8988T (cell line): ENCODE measurements around the gene THSD4.

Experiments used
- DNase-seq: peaks from one replicate; pipeline ENCODE4 v3.0.0; 2011

The THSD4 gene

DNA sequence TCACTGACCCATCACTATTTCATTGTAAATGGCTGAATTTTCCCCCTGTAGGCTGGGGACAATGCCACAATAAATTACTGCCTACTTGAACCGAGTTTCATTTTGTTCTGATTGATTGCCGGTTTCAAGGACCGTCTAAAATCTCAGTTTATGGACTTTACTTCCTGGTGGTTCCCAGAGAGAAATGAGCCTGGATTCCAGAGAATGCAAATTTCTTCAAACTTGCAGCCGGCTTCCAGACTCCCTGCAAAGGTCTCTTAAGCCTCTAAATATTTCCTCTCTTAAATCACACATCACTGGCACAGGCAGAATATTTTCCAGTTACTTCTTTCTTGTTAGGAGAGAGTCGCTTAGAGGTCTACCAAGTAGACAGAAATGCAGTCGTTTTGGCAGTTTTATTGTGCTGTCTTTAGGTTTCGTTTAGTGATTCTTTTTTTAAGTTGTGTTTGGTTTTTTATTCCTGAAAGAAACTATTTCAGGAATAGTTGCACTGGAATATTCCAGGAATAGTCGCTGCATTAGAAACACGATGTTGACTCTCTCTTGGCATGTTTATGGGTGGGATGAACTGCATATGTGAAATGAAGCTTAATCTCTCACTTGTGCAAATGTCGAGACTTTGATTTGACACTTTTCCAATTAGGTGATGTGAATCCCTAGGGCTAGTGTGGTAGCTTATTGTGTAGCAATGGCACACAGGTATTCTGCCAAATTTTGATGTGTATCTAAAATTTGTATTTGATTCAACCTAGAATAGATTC lies 411.0 kb downstream of the THSD4 start:
- DNase-seq, result no peak

DNA sequence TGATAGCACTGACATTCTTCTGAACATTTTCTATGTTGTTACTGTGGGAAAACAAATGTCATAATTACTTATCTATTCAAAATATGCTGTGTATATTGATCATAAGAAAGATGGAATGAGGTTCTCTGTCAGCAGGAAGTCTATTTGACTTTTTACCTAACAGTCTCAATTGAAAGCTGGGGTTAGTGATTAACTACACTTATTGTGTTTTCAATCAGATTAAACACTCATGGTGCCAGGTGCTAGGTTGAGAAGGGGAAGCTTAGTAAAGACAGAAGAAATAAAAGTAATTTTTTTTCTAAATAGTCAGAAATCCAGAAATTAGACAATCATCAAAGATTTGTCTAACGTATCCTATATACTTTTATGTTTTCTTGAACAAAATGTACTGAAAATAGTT lies 414.1 kb downstream of the THSD4 start:
- DNase-seq, result no peak

DNA sequence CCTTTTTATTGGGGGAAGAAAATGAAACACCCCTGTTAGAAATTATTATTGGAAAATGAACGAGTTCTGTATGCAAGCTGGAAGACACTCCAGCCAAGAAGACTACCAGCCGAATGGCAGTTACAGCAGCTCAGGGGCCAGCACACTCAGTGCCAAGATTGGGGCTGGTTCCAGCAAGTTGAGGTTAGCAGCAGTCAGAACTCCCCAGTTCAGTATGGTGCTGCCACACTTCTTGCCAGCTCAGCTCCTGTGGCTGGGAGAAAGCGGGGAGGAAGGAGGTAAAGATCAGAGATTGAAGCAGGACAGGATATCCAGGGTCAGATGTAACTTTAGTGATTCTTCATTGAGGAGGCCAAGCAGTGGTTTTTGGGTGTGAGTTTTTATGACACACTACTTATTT lies 414.8 kb downstream of the THSD4 start:
- DNase-seq, result no peak

DNA sequence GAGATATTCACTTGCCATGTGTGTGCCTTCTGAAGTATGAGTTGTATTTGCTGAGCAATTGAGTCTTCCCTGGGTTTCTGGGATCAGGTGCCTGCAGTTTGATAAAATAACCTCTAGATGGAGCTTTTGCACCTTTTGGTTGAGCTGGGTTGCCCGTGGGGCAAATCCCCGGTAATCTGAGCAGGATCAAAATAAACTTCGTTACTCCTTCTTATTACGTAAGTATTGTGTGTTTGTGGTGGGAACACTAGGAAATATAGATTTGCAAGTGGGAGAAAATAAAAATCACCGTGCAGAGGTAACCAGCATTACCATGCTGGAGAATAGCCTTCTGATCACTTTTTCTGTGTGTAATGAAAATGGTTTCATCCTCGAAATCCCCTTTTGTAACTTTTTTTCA lies 417.7 kb downstream of the THSD4 start:
- DNase-seq, result peak; percentile 13

DNA sequence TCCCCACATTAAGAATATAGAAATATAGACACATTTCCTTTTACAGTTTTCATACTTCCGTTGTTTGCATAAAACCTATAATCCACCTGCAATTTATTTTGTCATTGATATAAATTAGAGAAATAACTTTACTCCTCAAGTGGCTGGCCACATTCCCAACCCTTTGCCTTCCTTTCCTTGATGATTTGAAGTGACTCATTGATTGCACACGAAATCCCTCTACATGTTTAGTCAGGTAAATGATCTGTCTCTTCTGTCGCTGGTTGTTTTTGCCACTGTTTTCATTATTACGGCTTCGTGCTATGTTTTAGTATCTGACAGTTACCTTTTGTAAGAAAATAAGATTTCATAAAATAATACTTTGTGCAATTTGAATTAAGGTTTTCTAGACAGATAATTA lies 422.9 kb downstream of the THSD4 start:
- no peak for DNase-seq

DNA sequence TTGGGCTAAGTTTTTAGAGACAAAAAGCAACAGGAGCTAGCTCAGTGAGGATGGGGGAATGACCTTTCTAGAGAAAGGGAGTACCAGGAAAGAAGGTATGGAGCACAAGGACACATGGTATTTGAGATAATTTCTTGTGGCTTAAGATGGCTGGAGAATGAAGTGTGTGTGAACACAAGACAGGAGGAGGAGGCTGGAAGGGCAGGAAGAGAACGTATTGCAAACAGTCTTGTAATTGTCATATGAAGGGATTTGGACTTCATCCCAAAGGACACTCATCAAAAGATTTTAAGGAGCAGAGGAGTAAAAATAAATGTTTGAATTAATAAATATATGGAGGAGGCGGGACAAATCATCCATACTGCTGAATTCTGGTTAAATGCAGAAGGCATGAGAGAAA lies 426.5 kb downstream of the THSD4 start:
- no peak for DNase-seq

DNA sequence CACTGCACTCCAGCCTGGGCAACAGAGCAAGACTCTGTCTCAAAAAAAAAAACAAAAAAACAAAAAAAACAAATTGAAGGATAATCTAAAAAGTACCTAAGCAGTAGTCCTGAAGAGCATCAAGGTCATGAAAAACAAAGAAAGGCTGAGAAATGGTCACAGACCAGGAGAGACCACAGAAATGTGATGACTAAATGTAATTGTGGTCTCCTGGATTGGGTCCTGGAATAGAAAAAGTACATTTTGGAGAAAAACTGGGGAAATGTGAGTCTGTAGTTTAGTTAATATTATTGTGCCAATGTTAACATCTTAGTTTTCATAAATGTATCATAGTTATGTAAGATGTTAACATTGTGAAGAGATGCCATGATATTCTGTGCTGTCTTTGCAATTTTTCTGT lies 427.6 kb downstream of the THSD4 start:
- DNase-seq, result no peak

DNA sequence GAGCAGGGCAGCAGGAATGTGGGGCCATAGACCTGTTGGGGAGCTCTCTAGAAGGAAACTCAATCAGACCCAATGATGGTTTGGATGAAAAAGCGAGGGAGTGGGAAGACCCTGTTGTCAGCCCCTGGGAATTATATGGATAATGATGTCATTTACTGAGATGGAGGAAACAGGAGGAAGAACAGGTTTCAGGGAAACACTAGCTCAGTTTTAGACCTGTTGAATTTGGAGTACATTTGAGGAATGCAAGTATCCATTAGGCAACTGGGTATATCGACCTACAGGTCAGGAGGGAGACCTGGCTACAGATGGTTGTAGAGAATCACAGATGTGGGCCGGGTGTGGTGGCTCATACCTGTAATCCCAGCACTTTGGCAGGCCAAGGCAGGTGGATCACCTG lies 428.1 kb downstream of the THSD4 start:
- no peak for DNase-seq

DNA sequence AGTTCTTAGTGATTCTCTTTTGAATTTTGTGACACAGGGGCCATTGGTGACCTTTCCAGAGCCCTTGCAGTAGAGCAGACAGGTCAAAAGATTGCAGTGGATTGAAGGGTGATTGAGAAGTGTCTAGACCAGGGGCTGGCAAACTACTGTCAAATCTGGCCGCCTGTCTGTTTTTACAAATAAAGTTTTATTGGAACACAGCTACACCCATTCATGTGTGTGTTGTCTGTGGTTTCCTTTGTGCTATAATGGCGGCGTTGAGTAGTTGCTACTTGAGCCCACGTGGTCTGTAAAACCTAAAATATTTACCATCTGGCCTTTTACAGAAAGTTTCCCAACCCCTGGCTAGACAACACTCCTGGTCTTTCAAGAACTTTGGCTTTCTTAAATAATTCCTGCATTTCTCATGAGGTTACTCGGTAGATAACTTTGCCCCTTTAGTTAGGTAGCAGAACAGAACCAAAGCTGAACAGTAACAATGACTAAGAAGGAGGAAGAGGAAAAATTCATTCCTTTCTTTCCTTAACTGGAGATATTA lies 430.0 kb downstream of the THSD4 start:
- no peak for DNase-seq

DNA sequence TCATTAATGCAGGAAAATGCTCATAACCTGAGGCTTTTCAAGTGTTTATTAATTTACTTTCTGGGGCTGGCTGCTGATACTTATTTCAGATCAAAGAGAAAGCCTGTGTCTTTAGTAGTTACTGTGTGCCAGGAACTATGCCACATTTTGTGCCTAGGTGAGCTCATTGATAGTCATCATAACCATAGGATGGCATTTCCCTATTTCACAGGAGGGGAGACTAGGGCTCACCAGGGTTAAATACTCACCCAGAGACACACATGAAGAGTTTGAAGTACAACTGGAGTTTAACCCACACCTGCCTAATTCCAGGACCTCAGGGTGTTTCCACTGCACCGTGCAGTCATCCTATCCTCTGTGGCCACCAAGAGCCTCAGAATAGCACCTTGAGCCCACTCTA lies 430.7 kb downstream of the THSD4 start:
- DNase-seq, result no peak

DNA sequence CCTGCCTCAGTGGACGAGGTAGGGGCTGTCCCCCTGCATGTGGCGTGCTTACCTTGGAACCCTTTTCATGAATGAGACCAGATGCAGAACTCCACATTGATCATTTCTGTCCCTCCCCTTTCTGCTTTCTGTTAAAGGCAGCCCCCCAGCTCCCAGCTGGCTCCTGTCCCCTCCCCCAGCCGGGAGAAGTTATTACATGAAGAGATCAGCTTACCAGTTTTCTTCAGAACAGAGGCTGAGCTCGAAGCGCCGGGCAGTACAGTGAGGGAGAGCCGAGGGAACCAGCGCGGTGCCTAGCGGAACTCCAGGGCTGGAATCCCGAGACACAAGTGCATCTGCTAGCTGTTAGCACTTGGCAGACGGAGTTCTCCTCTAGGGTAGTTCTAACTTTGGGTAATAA lies 431.7 kb downstream of the THSD4 start:
- DNase-seq, result no peak

DNA sequence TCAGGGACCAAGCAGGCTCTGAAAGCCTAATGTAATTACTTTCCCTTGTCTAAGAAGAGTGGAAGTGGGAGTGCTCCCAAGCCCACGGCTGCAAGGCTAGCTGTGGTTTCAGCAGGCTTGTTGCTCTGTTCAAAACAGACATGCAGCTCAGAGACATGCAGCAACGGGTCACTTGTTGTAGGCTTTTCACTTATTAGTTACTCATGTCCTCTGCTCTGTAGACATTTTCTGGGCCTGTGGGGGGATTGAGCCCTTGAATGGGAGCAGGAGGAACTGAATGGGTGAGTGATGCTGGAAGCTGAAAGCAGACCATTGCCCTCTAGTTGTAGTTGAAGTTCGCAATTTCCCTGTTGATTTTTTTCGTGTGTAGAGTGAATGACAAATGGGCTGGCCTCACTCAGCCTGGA lies 433.1 kb downstream of the THSD4 start:
- no peak for DNase-seq

DNA sequence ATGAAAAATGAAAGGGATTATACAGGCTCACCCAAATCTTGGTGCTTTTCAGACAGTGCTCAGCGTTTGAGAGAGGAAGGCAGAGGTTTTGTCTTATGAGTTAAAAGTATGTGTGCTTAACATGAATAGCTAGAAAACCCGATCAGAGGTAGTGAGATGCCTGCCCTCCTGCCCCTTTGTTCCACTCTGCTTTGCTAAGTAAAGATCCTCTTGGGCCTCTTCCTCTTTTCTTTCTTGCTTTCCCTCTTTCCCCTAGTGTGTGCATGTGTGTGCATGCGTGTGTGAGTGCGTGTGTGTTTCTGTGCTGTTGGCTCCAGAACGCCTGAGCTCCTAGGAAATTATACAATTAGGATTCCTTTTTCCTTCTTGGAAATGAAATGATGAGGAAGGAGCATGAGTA lies 433.8 kb downstream of the THSD4 start:
- no peak for DNase-seq

DNA sequence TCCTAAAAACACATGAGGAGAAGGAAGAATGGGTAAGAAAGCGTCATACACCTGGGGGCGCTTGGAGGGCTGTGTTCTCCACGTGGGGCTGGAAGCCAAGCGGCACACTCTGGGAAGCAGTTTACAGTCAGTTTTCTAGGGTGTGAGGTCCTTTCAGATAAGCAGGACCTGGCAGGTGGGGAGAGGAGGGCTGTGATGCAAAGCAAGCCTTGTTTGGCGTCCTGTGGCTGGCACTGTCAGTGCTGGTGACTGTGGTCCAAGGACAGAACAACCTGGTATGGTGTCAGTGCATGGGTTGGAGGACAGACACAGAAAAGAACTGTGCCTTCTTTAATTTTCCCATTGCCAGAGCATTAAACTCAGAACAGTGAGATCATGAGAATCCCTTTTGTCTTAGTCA lies 434.4 kb downstream of the THSD4 start:
- DNase-seq, result no peak

DNA sequence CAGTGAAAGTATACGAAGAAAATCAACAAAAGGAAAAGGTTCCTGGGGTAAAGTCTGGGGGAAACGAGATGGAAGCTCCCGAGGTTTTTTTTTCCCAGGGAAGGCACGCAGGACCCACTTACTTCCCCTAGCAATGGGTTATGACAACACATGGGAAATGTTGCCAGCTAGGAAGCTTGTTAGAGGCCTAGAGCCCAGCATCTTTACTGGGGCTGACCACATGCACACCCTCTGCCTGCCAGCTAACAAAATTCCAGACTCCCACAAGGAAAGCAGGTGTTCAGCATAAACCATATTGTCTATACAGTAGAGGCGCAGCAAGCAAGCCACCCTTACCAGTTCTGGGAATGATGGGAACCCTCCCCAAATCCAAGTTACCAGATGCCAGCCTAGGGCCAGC lies 436.3 kb downstream of the THSD4 start:
- DNase-seq, result no peak

DNA sequence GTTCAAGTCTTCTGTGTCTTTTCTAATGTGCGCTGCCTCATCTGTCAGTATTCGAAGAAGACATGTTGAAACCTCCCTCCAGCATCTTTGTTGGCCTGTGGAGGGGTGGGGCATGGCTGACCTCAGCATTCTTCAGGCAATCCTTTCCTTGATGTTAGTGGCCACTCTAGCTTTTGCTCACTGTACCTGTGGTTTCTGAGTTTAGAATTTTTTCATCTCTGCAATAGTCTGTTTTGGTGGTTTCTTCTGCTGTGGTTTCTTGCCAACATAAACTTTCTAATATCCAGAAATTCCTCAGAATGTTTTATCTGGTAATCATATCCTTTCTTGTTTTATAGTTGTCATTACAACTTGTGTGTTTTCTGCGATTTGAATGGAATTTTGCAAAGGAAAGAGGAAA lies 443.8 kb downstream of the THSD4 start:
- no peak for DNase-seq

DNA sequence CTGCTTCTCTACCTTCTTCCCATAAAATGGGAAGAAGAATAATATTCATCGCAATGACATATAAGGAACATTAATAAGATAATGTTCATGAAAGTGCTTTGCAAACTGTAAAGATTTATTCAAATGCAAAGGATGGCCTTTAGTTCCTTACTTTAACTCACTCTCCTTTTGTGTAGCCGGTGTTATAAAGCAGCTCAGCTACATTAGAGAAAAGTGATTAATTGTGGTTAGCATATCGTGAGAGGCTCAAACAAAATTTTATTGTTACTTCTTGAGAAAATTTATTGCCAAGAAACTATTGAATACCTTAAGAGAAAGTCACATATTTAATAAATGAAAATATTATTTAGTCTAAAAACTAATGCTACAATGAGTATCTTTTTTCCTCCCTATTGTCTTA lies 444.3 kb downstream of the THSD4 start:
- DNase-seq, result no peak

DNA sequence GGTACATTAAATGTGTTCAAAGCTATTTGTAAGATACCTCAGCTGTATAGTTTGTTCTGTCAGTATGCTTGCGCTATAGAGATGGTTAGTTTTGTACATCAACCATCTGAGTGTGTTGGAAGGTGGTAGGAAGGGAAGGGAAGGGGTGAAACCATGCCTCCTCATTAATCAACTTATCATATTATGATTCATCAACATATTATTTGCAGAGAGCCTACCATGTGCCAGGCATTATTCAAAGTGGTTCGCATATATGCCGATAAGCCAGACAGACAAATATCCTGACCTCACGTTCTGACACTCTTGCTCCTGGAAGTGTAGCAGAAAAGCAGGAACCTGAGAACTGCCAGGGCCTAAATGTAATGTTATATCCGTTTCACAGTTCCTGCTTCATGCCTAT lies 447.0 kb downstream of the THSD4 start:
- no peak for DNase-seq

DNA sequence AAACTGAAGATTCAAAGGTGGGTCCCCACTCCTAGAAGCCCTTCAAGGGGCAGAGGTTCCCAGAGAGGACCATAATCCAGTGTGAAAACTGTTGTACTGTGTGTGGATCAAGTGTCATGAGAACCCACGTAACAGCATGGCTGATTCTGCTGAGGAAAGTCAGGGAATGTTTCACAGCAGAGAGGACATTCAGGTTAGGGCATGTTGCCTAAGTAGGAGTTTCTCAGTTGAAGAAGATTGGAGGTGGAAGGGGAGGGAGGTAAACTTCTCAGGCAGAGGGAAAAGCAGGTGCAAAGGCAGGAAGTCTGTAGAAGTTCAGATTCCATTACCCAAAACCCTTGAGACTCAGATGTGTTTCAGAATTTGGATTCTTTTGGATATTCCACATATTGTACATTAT lies 448.9 kb downstream of the THSD4 start:
- no peak for DNase-seq

DNA sequence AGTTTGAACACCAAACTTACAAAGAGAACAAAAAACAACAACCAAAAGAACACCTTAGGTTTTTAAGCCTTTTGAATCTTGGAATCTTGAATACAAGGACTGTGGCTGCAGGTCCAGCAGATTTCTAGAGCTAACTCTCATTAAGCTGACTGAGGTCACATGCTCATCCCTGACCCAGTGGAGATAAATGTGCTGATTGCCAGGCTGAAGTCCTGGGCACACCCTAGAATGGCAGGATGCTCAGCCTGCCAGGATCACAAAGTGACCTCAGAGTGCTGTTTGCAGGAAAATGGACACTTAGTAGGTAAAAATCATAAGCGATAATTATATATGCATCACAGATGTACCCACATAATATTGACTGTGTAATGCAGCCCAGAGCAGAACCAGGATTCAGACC lies 449.7 kb downstream of the THSD4 start:
- no peak for DNase-seq

DNA sequence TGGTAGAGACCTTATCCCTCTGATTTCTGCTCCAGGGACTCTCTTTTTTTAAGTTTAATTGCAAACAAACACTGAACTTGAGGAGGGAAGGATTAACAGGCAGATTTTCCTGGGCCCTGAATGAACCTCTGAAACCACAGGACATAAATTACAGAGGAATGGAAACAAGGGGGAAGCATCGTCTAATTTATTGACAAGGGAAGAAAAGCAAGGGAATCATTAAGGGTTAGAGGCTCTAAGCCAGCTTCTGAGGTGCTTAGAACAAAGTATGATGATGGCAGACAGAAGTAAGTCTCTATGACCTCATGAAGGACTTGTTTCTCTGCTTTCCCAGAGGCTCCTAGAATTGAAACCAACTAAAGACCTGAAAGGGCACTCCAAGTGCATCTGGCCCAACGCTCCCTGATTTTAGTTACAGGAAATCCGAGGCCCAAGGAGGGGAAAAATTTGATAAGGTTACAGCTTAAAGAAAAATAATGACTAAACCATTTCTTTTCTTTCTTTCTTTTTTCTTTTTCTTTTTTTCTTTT lies 450.4 kb downstream of the THSD4 start:
- DNase-seq, result no peak

DNA sequence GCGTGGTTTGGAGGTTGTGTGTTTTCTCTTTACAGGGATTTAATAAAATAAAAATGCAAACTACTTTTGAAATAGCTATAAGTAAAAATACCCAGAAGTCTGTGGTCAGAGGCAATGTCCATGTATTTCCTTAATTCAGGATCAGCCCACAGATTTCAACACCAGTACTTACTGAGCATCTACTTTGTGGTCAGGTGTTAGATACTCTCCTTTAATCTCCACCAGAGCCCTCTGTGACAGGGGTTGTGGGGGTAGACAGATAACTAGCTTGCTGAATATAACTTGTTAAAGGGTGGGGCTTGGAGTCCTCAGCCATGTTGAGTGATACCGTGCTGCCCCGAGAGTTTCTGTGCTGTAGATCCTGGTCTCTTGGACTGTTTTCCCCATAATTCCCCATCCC lies 451.0 kb downstream of the THSD4 start:
- no peak for DNase-seq

DNA sequence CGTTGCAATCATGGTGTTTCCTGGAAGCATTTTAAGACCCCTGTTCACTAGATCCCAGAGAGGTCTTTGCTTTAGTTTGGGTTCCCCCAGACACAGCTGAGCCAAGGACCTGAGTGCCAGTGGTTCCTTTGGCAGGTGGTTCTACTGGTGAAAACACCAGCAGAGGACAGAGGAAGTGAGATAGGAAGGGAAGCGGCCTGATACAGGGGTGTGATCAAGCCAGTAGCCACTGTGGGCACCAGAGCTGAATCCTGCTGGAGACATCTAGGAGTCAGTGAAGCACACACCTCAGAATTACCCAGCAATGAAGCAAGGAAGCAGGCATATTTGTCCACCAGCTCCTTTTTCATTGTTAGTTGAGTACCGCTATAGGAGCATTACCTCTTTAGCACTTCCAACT lies 451.9 kb downstream of the THSD4 start:
- DNase-seq, result no peak

DNA sequence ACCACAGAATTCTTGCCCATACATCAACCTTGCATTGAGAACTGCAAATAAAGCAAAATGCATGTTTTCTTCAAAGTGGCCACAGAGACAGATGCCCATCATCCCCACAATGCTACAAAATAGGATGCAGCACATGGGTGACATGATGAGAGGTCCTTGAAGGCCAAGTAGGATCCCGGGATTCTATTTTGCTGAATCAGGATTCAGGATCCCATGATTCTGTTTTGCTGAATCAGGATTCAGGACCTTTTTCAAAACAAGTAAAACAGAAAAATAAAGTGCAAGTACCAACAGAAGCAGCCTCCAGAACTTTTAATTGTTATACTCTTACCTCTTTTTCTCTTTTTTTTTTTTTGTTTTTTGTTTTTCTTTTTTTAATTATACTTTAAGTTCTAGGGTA lies 453.0 kb downstream of the THSD4 start:
- DNase-seq, result no peak

DNA sequence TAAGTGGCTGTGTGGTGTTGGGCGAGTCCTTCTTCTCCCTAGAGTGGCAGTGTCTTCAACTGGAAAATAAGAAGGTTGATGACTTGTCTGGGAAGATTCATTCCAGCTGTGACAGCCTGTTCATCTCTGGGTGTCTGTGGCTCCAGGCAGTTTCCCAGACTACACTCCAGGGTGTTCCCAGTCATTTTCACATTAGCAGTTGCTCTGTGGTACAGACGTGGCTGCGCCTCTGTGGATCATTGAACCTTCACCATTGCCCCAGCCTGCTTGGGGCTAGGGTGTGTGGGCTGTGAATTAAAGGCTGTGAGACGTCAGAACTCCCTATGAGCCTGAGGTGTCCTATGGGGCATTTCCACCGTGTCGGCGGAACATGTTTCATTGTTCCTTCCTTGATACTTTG lies 455.5 kb downstream of the THSD4 start:
- DNase-seq, result no peak
